ENCODE results near the gene ILF3.

DNA sequence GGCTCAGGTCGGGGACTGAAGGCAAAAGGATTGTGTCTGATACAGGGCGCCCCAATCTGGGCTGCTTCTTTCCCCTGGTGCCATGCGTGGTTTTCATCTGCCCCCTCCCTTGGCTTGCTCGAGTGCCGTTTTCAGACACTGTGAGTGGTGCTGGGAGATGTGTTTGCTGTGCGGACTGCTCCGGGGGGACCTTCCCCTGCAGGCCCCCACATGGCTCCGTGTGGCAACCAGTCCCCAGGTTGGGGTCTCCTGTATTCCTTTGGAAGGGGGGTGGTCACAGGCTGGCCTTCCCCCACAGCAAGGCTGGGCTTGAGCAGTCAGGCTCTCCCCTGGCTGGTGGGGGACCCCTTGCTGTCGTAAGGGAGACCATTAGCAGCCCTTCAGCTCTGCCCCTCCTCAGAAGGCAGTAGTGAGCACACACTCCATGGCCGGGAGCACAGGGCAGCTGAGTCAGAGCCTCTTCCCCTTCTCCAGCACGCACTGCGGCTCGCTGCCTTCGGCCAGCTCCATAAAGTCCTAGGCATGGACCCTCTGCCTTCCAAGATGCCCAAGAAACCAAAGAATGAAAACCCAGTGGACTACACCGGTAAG lies 26.5 kb downstream of the ILF3 start:
- TF ChIP-seq CTCF (IDR thresholded peaks at IDR 0.05) (no peak), POLR2A (IDR thresholded peaks at IDR 0.05) (no peak)
